Testis (tissue), 2 donors: ENCODE results near the gene ALAS1.

Experiments
- CTCF ChIP-seq, 3 experiments: fragments of 450-650 bp in 2 of 3; fragments of 200-600 bp in 1 of 3; sonication (generic) in 1 of 3; IDR thresholded peaks; one replicate each; pipeline ENCODE4 v1.5.1; 2016 to 2019; ENCODE audit warnings: antibody characterized with exemption in 3 of 3, mild to moderate bottlenecking in 2 of 3, moderate library complexity in 1 of 3
- POLR2A ChIP-seq: fragments of 450-650 bp; IDR thresholded peaks from one replicate; pipeline ENCODE4 v1.6.1; 2017; ENCODE audit warnings: antibody characterized with exemption, mild to moderate bottlenecking, moderate library complexity

- TF ChIP-seq POLR2A (no peak), CTCF (IDR thresholded peaks at IDR 0.05) (no peak)
Measured at GRCh38 chr3:52259448-52259847, 61.5 kb downstream of the ALAS1 start.
